NCI-H748 (cell line): ENCODE results near the gene PLCB1.
"Not testable (repeated sequence)": the region's sequence is repeated elsewhere in the genome, so short reads cannot be mapped to it uniquely, and the experiment has no call there.

Source experiments
- DNase-seq: peaks from one replicate; lab custom pipeline; 2025; ENCODE audit not compliant: unreplicated experiment; lab: John Stamatoyannopoulos, UW

PLCB1 gene

DNA sequence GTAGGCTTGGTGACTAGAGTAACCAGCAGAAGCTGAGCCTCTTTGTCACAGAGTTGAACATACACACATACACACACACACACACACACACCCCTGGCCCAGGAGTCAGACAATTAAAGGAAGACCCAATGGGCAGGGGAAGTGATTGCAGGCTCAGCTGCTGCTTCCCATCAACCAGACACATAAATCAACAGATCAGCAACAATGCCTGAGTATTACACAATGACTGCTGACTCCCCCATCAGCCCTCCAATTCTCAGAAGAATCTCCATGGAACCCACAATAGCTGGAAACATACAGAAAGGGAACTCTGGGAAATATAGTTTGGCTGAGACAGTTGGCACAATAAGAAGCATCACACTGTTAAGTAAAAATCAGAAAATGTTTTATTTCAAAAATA lies 666.4 kb downstream of the PLCB1 start:
- DNase-seq: peak; percentile 40

DNA sequence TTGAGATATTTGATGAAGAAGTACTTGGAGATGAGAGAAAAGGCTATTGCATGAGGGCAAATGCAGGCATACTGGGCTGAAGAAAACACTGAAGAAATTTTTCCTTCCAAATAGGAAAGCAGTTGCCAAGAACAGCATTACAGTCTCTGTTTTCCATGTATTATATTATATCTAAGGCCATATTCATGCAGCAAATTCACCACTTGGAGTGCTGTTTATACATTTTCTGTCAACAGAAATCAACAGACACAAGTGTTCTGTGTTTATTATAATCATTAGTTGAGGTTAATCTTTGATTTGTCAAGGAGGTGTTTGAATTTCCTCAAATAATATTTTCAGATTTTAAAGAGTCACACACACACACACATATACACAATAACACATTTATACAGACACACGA lies 668.0 kb downstream of the PLCB1 start:
- no peak for DNase-seq

DNA sequence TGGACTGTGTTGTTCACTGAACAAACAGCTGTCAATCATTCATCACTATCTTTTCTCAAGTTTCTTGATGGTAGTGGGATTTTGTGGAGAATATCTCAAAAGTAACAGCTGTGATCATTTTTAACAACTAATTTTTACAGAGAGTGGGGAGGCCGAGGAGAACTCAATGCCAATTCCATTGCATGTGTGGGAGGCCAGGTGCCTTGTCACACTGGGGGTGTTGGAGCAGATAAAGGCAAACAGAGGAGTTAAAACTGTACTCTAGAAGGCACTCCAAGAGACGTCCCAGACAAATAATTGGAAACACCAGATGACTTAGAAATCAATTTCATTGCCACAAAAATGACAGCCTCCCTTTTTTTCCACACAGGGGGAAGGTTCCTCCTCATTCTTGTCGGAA lies 669.6 kb downstream of the PLCB1 start:
- no peak for DNase-seq

DNA sequence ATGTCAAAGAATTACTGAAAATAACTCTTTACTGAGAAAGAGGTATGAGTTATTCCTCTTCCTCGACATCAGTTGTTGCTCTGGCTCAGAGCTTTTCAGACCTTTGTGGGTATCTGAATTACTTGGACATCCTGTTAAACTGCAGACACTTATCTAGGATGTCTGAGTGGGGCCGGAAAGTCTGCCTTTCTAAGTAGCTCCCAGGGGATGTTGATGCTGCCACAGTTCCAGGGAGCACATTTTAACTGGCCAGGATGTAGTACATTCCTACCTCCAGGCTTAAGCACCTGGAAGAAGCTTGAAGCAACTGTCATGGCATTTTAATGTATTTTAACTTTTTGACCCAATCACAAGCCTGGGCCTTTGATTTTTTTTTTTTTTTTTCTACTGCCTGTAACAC lies 671.0 kb downstream of the PLCB1 start:
- peak; percentile 27 for DNase-seq

DNA sequence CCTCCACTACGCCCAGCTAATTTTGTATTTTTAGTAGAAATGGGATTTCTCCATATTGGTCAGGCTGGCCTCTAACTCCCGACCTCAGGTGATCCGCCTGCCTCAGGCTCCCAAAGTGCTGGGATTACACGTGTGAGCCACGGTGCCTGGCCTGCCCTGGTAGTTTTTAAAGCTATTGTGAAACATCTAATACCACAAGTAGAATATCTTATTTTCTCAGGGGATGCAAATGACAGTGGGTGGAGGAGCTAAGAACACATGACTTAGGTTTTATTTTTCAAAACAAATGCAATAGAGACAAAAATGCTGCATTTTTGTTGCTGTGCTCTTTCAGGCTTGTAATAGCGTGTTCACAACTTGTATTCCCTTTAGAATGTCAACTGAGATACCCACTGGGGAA lies 671.9 kb downstream of the PLCB1 start:
- no peak for DNase-seq

DNA sequence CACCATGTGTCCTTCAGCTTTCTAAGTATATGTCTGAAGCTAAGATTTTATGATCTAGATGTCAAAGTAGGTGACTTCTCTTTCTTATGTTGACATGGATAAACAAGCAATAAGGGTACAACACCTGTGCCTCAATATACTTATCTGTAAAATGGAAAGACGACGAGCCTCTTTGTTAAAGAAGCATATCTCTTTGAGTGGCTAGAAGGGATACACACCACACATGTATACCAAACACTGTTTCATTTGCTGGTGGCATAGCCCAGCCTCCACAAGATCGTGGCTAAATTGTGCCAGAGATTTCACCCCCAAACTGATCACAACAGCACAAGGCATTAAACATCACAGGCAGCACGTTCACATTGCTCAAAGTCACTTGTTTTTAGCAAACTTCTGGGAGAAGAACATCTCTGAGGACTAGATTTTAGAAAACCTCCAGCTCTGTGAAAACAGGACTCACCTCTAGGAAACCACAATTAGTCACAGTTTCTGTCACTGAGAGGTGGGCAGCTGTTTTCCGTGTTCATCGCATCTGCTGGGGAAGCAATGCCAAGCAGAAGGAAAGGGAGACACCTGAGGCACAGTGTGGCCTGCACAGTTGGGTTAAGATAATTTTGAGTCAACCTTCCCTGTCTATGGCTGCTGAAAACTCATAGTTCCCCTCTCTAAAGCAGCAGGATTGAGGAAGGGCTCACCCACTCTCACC lies 673.8 kb downstream of the PLCB1 start:
- DNase-seq: no peak

DNA sequence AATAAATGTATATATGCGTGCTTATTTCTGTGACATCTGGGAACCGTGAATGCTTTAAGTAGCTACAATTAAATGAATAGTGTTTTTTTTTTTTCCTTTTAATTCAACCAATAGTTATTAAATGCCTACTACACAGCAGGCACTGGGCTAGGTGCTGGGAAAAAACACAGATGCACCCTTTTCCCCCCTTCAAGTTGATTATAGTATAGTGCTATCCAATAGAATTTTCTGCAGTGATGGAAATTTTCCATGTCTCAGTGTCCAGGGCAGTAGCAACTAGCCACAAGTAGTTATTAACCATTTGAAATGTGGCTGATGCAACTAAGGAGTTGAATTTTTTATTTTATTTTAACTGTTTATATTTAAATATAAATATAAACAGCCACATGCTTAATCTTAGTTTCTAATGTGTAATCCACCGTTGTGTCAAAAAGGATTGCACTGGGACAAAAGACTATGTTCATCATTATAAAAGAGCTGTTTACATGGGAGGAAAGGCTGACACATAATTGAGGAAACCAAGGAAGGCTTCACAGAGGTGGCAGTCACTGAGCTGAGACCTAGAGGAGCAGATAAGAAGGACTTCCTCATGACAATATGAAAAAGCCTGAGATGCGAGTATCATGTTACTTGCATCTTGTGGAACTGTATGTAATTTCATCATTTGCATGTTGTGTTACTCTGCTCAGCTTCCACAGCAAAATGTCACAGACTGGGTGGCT lies 675.6 kb downstream of the PLCB1 start:
- DNase-seq: no peak

DNA sequence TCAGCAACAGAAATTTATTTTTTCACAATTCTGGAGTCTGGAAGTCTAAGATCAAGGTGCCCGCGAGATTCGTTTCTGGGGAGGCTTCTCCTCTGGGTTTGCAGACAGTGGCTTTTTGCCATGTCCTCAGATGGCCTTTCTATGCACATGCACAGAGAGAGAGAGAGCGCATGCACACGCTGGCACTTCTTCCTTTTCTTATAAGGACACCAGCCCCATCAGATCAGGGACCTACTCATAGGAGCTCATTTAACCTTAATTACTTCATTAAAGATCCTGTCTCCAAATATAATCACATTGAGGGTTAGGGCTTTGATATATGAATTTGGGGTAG lies 676.1 kb downstream of the PLCB1 start:
- DNase-seq: no peak

DNA sequence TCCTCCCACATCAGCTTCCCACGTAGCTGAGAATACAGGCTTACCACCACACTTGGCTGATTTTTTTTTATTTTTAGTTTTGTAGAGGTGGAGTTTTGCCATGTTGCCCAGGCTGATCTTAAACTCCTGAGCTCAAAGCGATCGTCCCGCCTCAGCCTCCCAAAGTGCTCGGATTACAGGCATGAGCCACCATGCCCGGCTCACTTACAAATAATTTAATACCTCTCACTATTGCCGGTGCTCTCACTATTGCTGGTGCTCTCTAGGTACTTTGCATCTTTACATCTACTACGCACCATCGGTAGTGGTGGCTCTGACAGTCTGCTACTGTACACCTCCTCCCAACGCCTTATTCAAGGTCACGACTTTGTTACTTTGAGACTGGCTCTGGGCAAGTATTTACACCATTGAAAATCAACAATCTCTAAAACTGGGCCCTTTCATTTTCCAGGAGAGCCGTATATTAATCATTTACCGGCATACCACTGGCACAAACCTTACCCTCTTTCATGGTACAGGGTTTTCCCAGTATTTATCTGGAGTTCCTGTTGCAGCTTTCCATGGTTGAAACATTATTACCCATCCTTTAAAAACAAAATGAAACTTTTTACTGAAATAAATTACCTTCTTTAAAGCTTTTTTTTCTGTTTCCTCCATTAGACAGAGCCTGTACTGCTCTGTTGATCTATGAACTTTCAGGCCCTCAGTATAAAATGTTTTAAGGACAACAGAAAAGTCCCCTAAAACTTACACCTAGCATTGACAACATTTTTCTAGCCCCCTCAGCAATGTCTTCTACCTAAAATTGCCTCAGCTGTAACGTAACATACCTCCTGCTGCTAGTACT lies 677.3 kb downstream of the PLCB1 start:
- no peak for DNase-seq

DNA sequence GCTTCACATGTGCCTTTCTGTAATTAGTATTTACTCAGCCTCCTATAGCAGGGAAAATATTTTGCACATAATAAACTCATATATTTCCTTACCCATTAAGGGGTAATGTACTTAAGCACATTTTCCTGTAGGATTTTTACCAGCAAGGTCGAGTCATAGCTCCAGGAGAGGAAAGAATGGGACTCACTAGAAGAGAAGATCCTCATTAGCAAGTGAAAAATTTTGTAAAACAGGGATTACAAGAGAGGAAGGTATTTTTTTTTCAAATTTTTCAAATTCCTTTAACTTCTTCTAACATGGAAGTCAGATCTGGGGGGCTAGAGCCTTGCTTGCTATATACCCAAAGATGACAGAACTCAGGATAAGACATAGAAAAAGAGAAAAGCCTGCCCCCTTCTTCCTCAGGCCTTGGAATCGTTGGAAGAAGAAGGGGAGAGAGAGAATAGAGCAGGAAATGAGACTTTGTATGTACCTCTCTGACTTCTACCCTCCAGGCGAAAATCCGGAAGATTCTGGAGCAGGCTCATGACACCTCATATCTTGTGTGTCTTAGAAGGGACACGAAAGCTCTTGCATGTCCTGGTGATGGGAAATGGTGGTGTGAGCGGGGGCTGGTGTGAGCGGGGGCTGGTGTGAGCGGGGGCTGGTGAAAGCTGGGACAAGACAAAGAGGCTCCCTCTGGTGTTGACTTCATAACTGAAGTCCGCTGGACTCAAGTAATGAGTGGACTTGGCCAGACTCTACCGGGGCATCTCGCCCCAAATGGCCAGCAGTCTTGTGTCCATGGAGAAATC lies 679.9 kb downstream of the PLCB1 start:
- DNase-seq: no peak

DNA sequence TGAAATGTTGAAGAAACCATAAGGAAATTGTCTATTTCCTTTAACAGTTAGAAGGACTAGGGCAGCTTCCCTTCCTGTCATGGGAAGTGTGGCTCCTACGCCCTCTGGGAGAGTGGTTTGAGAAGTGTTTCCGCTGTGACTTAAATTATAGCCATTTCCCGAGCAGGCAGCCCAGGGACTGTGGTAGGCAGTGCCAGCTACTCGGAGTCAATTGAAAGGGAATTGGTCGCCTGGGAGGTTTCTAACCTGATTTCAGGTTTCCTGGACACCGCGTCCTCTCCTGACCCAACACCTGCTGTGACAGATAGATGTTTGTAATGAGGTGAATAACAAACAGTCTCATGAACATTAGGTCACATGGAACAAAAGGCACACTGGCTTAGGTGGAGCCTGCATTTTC lies 680.8 kb downstream of the PLCB1 start:
- peak; percentile 99 for DNase-seq

DNA sequence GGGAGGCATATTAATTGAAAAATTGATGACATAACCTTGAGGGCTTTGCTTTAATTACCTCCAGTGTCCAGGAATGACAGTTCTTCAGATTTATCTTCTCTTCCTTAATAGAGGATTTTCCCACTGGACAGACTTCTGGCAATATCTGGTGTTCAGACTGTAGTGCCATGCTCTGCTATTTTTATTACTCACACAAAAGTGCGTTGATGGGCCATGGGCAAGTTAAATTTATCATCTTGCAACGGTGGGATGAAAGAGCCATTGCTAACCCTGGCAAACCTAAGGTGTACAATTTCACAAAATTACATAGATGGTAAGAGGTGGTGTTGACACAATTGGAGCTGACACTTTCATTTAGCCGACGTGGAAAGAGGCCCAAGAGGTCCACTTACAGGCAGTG lies 683.1 kb downstream of the PLCB1 start:
- DNase-seq: peak; percentile 47

DNA sequence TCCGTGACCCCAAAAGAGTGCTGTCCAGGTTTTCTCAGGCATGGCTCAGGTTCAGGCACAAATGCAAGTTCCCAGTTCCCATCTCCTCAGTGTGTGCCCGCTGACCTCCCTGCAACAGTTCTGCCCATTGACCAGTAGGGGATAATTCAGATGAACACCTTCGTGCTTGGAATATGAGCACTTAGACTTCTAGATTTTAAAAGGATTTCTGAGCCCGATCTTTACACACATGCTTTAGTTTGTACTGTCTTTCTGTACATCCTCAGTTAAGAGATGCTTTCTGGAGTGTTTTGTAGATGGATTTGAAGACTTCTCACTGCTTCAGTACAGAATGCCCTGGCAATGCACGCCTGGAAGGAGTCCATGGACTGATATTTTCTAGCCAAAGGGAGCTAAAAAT lies 697.2 kb downstream of the PLCB1 start:
- no peak for DNase-seq

DNA sequence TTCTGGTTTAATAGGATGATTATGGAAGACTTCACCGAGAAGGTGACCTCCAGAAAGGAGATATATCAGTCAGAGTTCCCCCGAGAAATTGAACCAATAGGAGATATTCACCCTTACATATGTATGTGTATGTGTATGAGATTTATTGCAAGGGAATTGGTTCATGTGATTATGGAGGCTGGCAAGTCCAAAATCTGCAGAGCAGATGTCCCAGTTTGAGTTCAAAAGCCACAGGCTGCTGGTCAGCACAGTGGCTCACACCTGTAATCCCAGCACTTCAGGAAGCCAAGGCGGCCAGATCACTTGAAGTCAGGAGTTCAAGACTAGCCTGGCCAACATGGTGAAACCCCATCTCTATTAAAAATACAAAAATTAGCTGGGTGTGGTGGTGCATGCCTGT lies 702.2 kb downstream of the PLCB1 start:
- not testable (repeated sequence) for DNase-seq

DNA sequence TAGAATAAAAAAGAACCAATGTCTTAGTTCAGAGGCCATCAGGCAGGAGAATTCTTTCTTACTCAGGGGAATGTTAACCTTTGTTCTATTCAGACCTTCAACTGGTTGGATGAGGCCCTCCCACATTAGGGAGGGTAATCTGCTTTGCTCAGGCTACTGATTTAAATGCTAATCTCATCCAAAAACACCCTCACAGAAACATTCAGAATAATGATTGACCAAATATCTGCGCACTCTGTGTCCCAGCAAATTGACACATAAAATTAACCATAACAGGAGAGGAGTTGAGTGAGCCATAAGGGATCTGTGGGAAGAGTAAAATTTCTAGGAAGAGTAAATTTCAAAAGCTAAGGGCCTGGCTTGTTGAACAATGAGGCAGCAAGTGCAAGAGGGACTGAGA lies 702.8 kb downstream of the PLCB1 start:
- DNase-seq: no peak

DNA sequence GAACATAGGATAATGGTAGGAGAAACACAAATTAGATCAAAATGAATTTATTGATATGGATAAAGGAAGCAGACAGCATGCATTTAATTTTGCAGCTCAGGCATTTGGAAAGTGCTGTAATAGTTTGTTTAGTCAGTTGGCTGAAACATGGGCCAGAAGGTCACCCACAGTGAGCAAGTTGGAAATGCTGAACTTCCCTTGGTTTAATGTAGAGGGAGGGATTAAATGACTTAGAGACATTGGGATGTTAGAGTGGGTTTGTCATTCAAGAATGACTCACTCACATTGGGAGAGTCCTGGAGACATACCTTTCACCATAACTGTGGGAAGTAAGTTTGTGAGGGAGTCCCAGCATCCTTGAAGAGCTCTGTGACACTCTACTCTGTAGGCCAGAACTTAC lies 705.3 kb downstream of the PLCB1 start:
- DNase-seq: no peak

DNA sequence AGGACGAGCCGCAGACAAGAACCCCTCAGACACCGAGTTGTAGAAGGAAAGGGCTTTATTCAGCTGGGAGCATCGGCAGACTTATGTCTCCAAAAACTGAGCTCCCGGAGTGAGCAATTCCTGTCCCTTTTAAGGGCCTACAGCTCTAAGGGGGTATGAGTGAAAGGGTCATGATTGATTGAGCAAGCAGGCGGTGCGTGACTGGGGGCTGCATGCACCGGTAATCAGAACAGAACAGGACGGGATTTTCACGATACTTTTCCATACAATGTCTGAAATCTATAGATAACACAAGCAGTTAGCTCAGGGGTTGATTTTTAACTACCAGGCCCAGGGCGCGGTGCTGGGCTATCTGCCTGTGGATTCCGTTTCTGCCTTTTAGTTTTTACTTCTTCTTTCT lies 710.5 kb downstream of the PLCB1 start:
- DNase-seq: no peak

DNA sequence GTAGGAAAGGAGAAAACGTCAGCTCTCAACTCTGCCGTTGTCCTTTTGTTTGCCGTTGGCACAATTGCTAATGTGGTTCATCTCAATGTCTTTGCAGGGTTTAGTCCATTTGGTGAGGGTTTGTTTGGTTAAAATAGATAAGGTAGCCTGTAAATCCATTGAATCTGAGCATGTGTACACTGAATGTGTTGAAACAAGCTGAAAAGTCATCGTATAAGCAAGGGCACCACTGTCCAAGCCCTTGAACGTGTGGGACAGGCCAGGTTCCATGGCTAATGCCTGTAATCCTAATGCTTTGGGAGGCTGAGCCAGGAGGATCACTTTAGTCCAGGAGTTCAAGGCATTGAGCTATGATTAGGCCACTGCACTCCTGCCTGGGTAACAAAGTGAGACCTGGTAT lies 712.1 kb downstream of the PLCB1 start:
- DNase-seq: no peak

DNA sequence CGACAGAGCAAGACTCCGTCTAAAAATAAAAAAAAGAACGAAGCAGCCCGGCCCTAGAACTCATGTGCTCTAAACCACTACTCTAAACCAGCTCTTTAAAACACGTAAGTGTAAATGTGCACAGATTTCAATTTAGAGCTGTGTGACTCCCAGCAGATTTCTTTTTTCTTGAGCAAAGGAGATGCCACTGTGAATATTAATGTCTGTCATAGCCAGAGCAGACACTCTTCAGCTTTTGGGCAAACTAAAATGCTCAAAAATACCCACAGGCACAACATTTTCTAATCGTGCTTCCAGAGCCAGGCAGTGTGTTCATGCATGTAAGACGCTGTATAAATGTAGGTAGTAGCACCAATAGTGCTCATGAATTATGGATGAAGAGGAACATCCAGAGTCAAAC lies 717.9 kb downstream of the PLCB1 start:
- DNase-seq: no peak

DNA sequence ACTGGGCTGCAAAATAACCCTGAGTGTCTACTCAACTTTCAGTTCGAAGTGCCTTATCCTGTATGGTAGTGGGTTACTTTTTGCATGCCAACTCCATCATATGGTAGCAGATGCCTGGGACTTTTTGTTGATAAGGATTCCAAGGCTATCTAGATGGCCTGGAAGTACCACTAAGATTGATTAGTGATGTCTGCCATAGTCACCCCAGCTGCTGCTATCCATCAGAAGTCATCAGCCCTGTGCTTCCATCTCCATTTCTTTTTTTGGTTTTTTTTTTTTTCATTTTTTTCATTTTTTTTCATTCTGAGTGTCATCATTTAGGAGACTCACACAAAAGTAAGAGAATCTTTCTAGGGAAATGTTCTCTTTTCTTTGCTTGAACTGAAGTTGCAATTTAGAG lies 719.4 kb downstream of the PLCB1 start:
- no peak for DNase-seq

DNA sequence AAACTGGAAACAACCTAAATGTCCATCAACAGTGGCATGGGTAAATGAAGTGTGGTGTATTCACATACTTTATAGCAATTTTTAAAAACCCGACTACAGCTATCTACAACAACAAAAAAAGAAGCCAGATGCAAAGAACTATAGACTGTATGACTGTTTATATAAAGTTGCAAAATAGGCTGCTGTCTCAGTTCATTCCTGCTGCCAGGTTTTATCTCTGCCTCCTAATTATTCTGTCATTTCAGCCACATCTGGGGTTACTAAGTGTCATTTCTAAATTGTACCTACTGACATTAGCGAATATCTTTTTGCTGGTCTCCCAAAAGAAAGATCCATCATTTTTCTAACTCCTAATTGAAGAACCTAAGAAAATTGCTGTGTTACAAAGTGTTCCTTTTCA lies 719.9 kb downstream of the PLCB1 start:
- not testable (repeated sequence) for DNase-seq
